ENCODE data around the gene DDX3X.
A peak's percentile ranks its signal among the peaks of the same experiment; 100 is the strongest.
"Not testable (repeated sequence)": the region's sequence is repeated elsewhere in the genome, so short reads cannot be mapped to it uniquely, and the experiment has no call there.

The DDX3X gene

GRCh38 chrX:41308884-41309647 is 24.9 kb upstream of the DDX3X start:
- peak; percentile 26 for TF ChIP-seq CTCF (IDR thresholded peaks at IDR 0.05)

GRCh38 chrX:41312786-41313185 is 21.2 kb upstream of the DDX3X start:
- H3K4me1 ChIP-seq (ENCODE audit: control insufficient read depth in 1 of 2, insufficient read depth in 1 of 2, low read depth in 1 of 2, low read length in 1 of 2): peaks cover 9 to 13% of the 10 kb centered on the region in 2 experiments
- no peak overlapping the region for H3K27ac ChIP-seq
- no peaks in the 10 kb centered on the region for H3K27me3 ChIP-seq
- no peaks in the 10 kb centered on the region for H3K36me3 ChIP-seq
- no peaks in the 10 kb centered on the region for H3K9me3 ChIP-seq
- no peak overlapping the region for H3K4me3 ChIP-seq (ENCODE audit: low read depth in 1 of 2, low read length in 1 of 2)
- no peak for TF ChIP-seq CTCF (IDR thresholded peaks at IDR 0.05)

More at GRCh38 chrX:41308884-41309647, 24.9 kb upstream of the DDX3X start:
- Histone ChIP-seq H3K27me3 (no peaks in the 10 kb centered on the region), H3K4me1 (ENCODE audit: control insufficient read depth in 1 of 2, insufficient read depth in 1 of 2, low read depth in 1 of 2, low read length in 1 of 2) (peaks cover 8 to 9% of the 10 kb centered on the region in 2 experiments), H3K9me3 (no peaks in the 10 kb centered on the region), H3K27ac (no peak overlapping the region), H3K4me3 (ENCODE audit: low read depth in 1 of 2, low read length in 1 of 2) (no peak overlapping the region), H3K36me3 (no peaks in the 10 kb centered on the region)

- H3K9me3 ChIP-seq: no peaks in the 10 kb centered on the region
- no peaks in the 10 kb centered on the region for H3K27me3 ChIP-seq
- H3K36me3 ChIP-seq: no peaks in the 10 kb centered on the region
- no peak for TF ChIP-seq CTCF (IDR thresholded peaks at IDR 0.05)
- H3K27ac ChIP-seq: no peak overlapping the region
- no peak overlapping the region for H3K4me3 ChIP-seq (ENCODE audit: low read depth in 1 of 2, low read length in 1 of 2)
- peaks cover 9 to 13% of the 10 kb centered on the region in 2 experiments for H3K4me1 ChIP-seq (ENCODE audit: control insufficient read depth in 1 of 2, insufficient read depth in 1 of 2, low read depth in 1 of 2, low read length in 1 of 2)
Observed at GRCh38 chrX:41313419-41313818, 20.5 kb upstream of the DDX3X start.

GRCh38 chrX:41314204-41314603 is 19.8 kb upstream of the DDX3X start:
- no peaks in the 10 kb centered on the region for H3K27me3 ChIP-seq
- no peak for TF ChIP-seq CTCF (IDR thresholded peaks at IDR 0.05)
- H3K4me3 ChIP-seq (ENCODE audit: low read depth in 1 of 2, low read length in 1 of 2): no peak overlapping the region
- H3K27ac ChIP-seq: no peak overlapping the region
- H3K36me3 ChIP-seq: no peaks in the 10 kb centered on the region
- H3K9me3 ChIP-seq: no peaks in the 10 kb centered on the region
- H3K4me1 ChIP-seq (ENCODE audit: control insufficient read depth in 1 of 2, insufficient read depth in 1 of 2, low read depth in 1 of 2, low read length in 1 of 2): peaks cover 1 to 7% of the 10 kb centered on the region in 2 experiments

GRCh38 chrX:41314881-41315280 is 19.1 kb upstream of the DDX3X start:
- no peak for TF ChIP-seq CTCF (IDR thresholded peaks at IDR 0.05)

GRCh38 chrX:41316266-41316665 is 17.7 kb upstream of the DDX3X start:
- H3K27me3 ChIP-seq; H3K4me3 ChIP-seq (ENCODE audit: low read depth in 1 of 2, low read length in 1 of 2); H3K36me3 ChIP-seq; H3K27ac ChIP-seq; H3K9me3 ChIP-seq; H3K4me1 ChIP-seq (ENCODE audit: control insufficient read depth in 1 of 2, insufficient read depth in 1 of 2, low read depth in 1 of 2, low read length in 1 of 2): not testable (repeated sequence)

More at GRCh38 chrX:41314881-41315280, 19.1 kb upstream of the DDX3X start:
- Histone ChIP-seq H3K27ac (no peak overlapping the region), H3K36me3 (no peaks in the 10 kb centered on the region), H3K4me1 (ENCODE audit: control insufficient read depth in 1 of 2, insufficient read depth in 1 of 2, low read depth in 1 of 2, low read length in 1 of 2) (peaks cover 0 to 5% of the 10 kb centered on the region in 2 experiments), H3K27me3 (no peaks in the 10 kb centered on the region), H3K4me3 (ENCODE audit: low read depth in 1 of 2, low read length in 1 of 2) (no peak overlapping the region), H3K9me3 (no peaks in the 10 kb centered on the region)
